ENCODE data around the gene HNRNPLL.
"Not testable (repeated sequence)": the region's sequence is repeated elsewhere in the genome, so short reads cannot be mapped to it uniquely, and the experiment has no call there.

HNRNPLL gene

GRCh38 chr2:38552259-38552658, 50.5 kb downstream of the HNRNPLL start:
- no peak for DNase-seq (ENCODE audit: low read depth)

GRCh38 chr2:38551746-38552145, 51.0 kb downstream of the HNRNPLL start:
- DNase-seq (ENCODE audit: low read depth): no peak

DNA sequence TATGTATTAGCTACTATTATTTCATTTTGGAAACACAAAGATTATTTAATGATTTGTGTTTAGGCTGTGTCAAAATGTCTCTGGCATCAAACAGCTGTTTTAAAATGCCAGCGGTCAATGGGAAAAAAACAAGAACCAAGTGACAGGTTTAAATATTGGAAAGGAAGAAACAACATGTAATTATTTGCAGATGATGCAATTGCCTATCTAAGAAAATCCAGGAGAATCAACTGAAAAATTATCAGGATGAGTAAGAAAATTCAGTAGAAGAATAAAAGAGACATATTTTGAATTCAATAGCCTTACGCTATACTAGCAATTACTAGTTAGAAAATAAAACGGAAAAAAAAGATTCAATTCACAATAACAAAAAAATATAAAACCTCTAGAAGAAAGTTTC, 51.6 kb downstream of the HNRNPLL start:
- no peak for DNase-seq (ENCODE audit: low read depth)

GRCh38 chr2:38549851-38550250, 52.9 kb downstream of the HNRNPLL start:
- no peak for DNase-seq (ENCODE audit: low read depth)

- no peak for DNase-seq (ENCODE audit: low read depth)
These were observed 53.5 kb downstream of the HNRNPLL start for GRCh38 chr2:38549071-38549704.

DNA sequence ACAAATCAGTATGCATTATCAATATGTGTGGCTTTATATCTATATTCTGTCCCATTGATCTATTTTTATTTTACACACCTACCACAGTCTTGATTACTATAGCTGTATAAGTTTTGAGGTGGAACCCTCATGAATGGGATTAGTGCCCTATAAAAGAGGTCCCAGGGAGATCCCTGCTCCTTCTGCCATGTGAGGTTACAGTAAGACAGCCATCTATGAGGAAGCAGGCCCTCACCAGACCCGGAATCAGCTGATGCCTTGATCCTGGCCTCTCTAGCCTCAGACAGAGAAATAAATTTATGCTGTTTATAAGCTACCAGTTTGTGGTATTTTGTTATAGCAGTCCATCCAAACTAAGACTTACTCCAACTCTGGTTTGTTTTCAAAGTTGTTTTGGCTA, 54.9 kb downstream of the HNRNPLL start:
- no peak for DNase-seq (ENCODE audit: low read depth)

DNA sequence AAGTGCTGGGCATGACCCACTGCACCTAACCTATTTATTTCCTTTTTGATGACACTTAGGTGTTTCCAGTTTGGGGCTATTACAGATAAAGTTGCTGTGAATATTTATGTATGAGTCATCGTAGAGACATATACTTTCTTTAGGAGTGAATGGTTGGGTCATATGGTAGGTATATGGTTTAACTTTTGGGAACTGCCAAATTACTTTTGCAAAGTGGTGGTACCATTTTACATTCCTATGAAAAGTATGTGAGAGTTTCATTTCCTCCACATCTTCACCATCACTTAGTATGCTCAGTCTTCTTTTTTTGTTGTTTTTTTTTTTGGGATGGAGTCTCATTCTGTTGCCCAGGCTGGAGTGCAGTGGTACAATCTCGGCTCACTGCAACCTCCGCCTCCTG, 56.1 kb downstream of the HNRNPLL start:
- no peak for DNase-seq (ENCODE audit: low read depth)

- no peak for DNase-seq (ENCODE audit: low read depth)
These were observed 56.7 kb downstream of the HNRNPLL start for GRCh38 chr2:38546064-38546463.

DNA sequence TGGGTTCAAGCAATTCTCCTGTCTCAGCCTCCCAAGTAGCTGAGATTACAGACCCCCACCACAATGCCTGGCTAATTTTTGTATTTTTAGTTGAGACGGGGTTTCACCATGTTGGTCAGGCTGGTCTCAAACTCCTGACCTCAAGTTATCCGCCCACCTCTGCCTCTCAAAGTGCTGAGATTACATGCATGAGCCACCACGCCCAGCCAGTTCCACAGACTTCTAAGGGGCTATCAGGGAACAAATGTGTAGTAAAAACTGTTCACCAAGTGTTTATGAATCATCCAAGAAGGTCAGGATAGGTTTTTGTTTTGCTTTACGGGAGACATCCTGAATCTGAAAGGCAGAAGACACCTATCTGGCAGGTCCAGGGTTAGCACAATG, 60.5 kb downstream of the HNRNPLL start:
- peak; percentile 70 for DNase-seq (ENCODE audit: low read depth)

GRCh38 chr2:38540580-38541286, 62.0 kb downstream of the HNRNPLL start:
- DNase-seq (ENCODE audit: low read depth): no peak

DNA sequence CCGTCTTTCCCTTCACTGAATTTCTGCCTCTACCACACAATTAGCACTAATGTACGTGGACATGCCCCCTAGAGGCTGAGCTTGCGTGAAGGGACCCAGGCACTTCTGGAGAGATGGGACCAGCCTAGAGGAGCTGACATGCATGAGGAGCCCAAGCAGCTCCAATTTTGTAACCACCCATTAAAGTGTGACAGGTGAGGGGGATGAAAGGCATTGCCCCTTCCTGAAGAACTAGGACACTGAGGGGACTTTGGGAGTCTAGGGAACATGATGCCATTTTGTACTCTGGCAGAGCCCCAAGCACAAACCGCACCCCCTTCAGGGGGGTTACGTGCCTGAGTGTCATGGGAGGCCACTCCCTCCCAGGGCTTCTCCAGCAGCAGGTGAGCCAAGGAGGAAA, 63.6 kb downstream of the HNRNPLL start:
- no peak for DNase-seq (ENCODE audit: low read depth)

- DNase-seq (ENCODE audit: low read depth): peak; percentile 70
These were observed 64.7 kb downstream of the HNRNPLL start for GRCh38 chr2:38537937-38538525.

DNA sequence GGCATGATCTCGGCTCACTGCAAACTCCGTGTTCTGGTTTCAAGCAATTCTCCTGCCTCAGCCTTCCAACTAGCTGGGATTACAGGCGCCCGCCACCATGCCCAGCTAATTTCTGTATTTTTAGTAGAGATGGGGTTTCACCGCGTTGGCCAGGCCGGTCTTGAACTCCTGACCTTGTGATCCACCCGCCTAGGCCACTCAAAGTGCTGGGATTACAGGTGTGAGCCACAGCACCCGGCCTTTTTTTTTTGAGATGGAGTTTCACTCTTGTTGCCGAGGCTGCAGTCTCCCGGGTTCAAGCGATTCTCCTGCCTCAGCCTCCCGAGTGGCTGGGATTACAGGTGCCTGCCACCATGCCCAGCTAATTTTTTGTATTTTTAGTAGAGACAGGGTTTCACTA, 65.4 kb downstream of the HNRNPLL start:
- DNase-seq (ENCODE audit: low read depth): not testable (repeated sequence)

- peak; percentile 52 for DNase-seq (ENCODE audit: low read depth)
These were observed 66.8 kb downstream of the HNRNPLL start for GRCh38 chr2:38535744-38536506.

- DNase-seq (ENCODE audit: low read depth): no peak
These were observed 67.4 kb downstream of the HNRNPLL start for GRCh38 chr2:38535404-38535743.

GRCh38 chr2:38534746-38535403, 67.9 kb downstream of the HNRNPLL start:
- DNase-seq (ENCODE audit: low read depth): peak; percentile 98

- peak; percentile 72 for DNase-seq (ENCODE audit: low read depth)
These were observed 68.8 kb downstream of the HNRNPLL start for GRCh38 chr2:38533757-38534545.

- no peak for DNase-seq (ENCODE audit: low read depth)
These were observed 69.5 kb downstream of the HNRNPLL start for GRCh38 chr2:38533180-38533579.

DNA sequence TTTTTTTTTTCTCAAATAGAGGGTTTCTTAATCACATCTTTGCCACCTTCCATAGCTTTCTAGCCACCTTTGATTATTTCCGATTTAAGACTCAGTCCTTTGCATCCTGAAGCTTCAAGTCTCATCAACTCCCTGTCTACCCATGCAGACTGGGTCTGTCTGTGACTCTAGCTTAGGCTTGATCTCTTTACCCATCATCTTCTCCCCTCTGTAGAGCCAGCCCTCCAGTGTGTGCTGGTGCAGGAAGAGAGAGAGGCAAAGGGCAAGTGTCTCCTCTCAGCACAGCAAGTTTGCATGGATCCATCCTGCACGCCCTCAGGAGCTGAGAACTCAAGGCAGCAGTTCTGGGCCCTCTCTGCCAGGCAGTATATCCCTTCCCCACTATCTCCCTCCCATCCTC, 70.4 kb downstream of the HNRNPLL start:
- DNase-seq (ENCODE audit: low read depth): no peak

- no peak for DNase-seq (ENCODE audit: low read depth)
These were observed 73.5 kb downstream of the HNRNPLL start for GRCh38 chr2:38529208-38529607.

DNA sequence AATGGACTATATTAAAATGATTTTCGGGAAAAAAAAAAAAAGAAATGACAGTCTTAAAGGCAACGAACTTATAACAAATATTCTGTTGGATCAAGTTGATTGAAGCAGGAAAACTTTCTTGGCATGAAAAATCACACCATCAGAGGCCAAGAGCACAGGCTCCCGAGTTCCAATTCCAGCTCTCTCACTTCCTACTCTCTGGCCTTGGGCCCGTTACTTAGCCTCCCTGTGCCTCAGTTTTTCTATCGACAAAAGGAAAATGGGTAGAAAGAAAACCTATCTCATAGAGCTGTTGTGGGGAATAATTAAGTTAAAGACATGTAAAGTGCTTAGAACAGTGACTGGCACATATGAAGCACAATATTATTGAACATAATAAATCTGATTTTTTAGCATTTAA, 74.2 kb downstream of the HNRNPLL start:
- no peak for DNase-seq (ENCODE audit: low read depth)
